Measurements from ENCODE around the gene RTN1. TPM values are rescaled to one million over a fixed set of nuclear protein-coding genes. Genes with fewer than 3 reads are reported as not detected.

RTN1 gene
- total RNA-seq, 1 experiment from 2014 or later = 1.1 TPM

- Mint-ChIP-seq H3K4me3 (no peak overlapping the region), H3K36me3 (no peaks in the 10 kb centered on the region), H3K27me3 (ENCODE audit: low read depth) (no peaks in the 10 kb centered on the region; the same call in 1 of the 2 replicates), H3K27ac (no peak overlapping the region), H3K9me3 (no peaks in the 10 kb centered on the region), H3K4me1 (peaks cover 17% of the 10 kb centered on the region)
- TF ChIP-seq ATF6 (CRISPR knock-in tag; IDR thresholded peaks at IDR 0.05) (no peak), USF1 (CRISPR knock-in tag; IDR thresholded peaks at IDR 0.05) (no peak)
- DNase-seq (ENCODE audit: low spot score) (no peak), ATAC-seq (peak; percentile 79)
- POLR2A ChIA-PET = interaction anchor here (0.9 kb wide), 1 partner anchor 17 kb away, joined by 3 read pairs; no protein-coding TSS in a partner anchor
- CTCF ChIA-PET = no interaction called here
These were observed 40.2 kb downstream of the RTN1 start for GRCh38 chr14:59830338-59830734.

- no peak overlapping the region for H3K4me3 Mint-ChIP-seq
- POLR2A ChIA-PET = no interaction called here
- DNase-seq (ENCODE audit: low spot score) (no peak), ATAC-seq (peak; percentile 39)
- no peaks in the 10 kb centered on the region for H3K9me3 Mint-ChIP-seq
- H3K27ac Mint-ChIP-seq = peak overlapping the region; percentile 83; the same call in 1 of the 2 replicates
- no peaks in the 10 kb centered on the region for H3K36me3 Mint-ChIP-seq
- CTCF ChIA-PET = no interaction called here
- no peak for TF ChIP-seq NR1H2 (CRISPR knock-in tag; IDR thresholded peaks at IDR 0.05)
- TF ChIP-seq NFE2L1 (CRISPR knock-in tag; IDR thresholded peaks at IDR 0.05) = no peak
- no peak for TF ChIP-seq ZNF416 (CRISPR knock-in tag; IDR thresholded peaks at IDR 0.05)
- TF ChIP-seq HMGA2 (CRISPR knock-in tag; IDR thresholded peaks at IDR 0.05) = no peak
- no peak for TF ChIP-seq SMAD4 (CRISPR knock-in tag; IDR thresholded peaks at IDR 0.05)
- TF ChIP-seq E2F4 (CRISPR knock-in tag; IDR thresholded peaks at IDR 0.05; ENCODE audit: borderline replicate concordance, low read depth) = no peak
- TF ChIP-seq ELF4 (CRISPR knock-in tag; IDR thresholded peaks at IDR 0.05; ENCODE audit: low read depth) = no peak
- TF ChIP-seq ZNF281 (CRISPR knock-in tag; IDR thresholded peaks at IDR 0.05) = no peak
- TF ChIP-seq MAX (CRISPR knock-in tag; IDR thresholded peaks at IDR 0.05) = no peak
- TF ChIP-seq SOX15 (CRISPR knock-in tag; IDR thresholded peaks at IDR 0.05) = no peak
- TF ChIP-seq NFYB (CRISPR knock-in tag; conservative IDR thresholded peaks at IDR 0.05; ENCODE audit: low read depth) = no peak
- no peak for TF ChIP-seq NFATC4 (CRISPR knock-in tag; IDR thresholded peaks at IDR 0.05)
- no peak for TF ChIP-seq IRF2 (CRISPR knock-in tag; IDR thresholded peaks at IDR 0.05; ENCODE audit: borderline replicate concordance, low read depth)
- TF ChIP-seq ZNF425 (CRISPR knock-in tag; conservative IDR thresholded peaks at IDR 0.05) = no peak
- no peak for TF ChIP-seq CREB1 (CRISPR knock-in tag; IDR thresholded peaks at IDR 0.05)
- TF ChIP-seq ETV6 (CRISPR knock-in tag; IDR thresholded peaks at IDR 0.05) = no peak
- no peak for TF ChIP-seq ZNF512 (CRISPR knock-in tag; IDR thresholded peaks at IDR 0.05; ENCODE audit: borderline replicate concordance)
- TF ChIP-seq ZNF121 (CRISPR knock-in tag; IDR thresholded peaks at IDR 0.05) = no peak
- H3K4me1 Mint-ChIP-seq = peaks cover 17% of the 10 kb centered on the region
- H3K27me3 Mint-ChIP-seq (ENCODE audit: low read depth) = no peaks in the 10 kb centered on the region; the same call in 1 of the 2 replicates
These were observed 40.9 kb downstream of the RTN1 start for GRCh38 chr14:59829469-59830337.

All from WTC11 (cell line).